ENCODE results near the gene STRN4. TPM values are rescaled to one million over a fixed set of nuclear protein-coding genes. Genes with fewer than 3 reads are reported as not detected.

The STRN4 gene
- polyA plus RNA-seq, 1 experiment: 48.1 TPM

DNA sequence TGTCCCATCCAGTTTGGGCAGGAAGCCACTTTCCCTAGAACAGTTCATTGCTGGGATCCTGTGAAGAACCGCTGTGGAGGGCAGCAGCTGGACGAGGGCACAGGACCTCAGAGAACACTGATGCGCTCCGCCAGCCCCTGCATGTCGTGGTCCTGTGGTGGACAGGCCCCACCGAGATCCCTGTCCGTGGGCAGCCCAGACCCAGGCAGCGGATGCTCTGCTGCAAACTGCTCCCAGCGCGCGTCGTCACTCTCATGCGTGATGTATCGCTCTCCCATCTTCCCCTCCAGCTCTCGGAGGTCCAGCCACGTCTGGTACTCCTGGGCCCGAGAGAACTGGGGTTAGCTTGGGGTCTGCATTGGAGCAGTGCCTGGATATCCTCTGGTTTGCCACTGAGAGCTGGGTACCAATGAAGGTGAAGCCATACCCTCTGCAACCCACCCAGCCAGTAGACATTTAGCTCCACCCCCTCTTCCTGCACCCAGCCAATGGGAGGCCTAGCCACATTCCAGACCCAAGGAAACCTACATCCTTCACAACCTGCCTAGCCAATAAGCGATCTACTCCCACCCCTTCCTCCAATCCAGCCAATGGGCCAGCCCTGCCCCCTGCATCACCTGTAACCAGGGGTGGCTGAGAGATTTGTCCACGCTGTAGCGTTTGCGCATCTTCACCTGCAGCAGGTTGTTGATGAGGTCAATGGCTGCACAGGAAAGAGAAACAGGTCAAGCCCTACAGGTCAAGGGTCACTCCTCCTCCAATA is 71.7 kb downstream of the STRN4 start:
- ChIA-PET POLR2A (no interaction called here), CTCF (interaction anchor here (1.0 to 1.7 kb wide), 2 partner anchors 12 to 61 kb away, joined by 5 to 6 read pairs; no protein-coding TSS in a partner anchor)
- DNase-seq (ENCODE audit: low read depth, low spot score): no peak
- Histone ChIP-seq H3K27ac (ENCODE audit: low read depth, low read length) (no peak overlapping the region), H3K27me3 (ENCODE audit: control insufficient read depth, insufficient read depth, low read length) (no peaks in the 10 kb centered on the region), H3K9me3 (ENCODE audit: control insufficient read depth, insufficient read depth, low read length) (no peaks in the 10 kb centered on the region), H3K4me3 (ENCODE audit: low read depth, low read length) (no peak overlapping the region)
- TF ChIP-seq CTCF (IDR thresholded peaks at IDR 0.05; ENCODE audit: low read depth, low read length): no peak

- no peak for DNase-seq (ENCODE audit: low read depth, low spot score)
- CTCF ChIA-PET: interaction anchor here (0.5 to 1.6 kb wide), 2 partner anchors 9 to 678 kb away, joined by 3 to 5 read pairs; partner anchors contain the start of gene DACT3
Measured at GRCh38 chr19:46670813-46671212, 75.4 kb downstream of the STRN4 start.

More at GRCh38 chr19:46670813-46671212, 75.4 kb downstream of the STRN4 start:
- Histone ChIP-seq H3K27me3 (ENCODE audit: control insufficient read depth, insufficient read depth, low read length) (no peaks in the 10 kb centered on the region), H3K9me3 (ENCODE audit: control insufficient read depth, insufficient read depth, low read length) (no peaks in the 10 kb centered on the region), H3K4me3 (ENCODE audit: low read depth, low read length) (no peak overlapping the region), H3K27ac (ENCODE audit: low read depth, low read length) (no peak overlapping the region)
- no peak for TF ChIP-seq CTCF (IDR thresholded peaks at IDR 0.05; ENCODE audit: low read depth, low read length)
- POLR2A ChIA-PET: no interaction called here

Small RNAs within 50 kb of the gene (small RNA-seq; reads per million reads assigned to genes)
- not detected for gene MIR320E (ENCODE audit: insufficient read length, low read depth)
- gene RF00019 (ENCODE audit: insufficient read length, low read depth): not detected
- not detected for gene RN7SL364P (ENCODE audit: insufficient read length, low read depth)

Other genes with a start within 250 kb of the STRN4 start
- gene CALM3, start 145.1 kb downstream of the STRN4 start, polyA plus RNA-seq (2011; rRNA removed): 547 and 744 TPM in 2 replicates
- 2.4 and 4.2 TPM in 2 replicates for gene PTGIR, start 121.4 kb downstream of the STRN4 start, polyA plus RNA-seq (2011; rRNA removed)
- gene GNG8, start 110.2 kb downstream of the STRN4 start, polyA plus RNA-seq (2011; rRNA removed): not detected in 2 replicates
- 6.1 and 6.9 TPM in 2 replicates for gene DACT3, start 85.3 kb downstream of the STRN4 start, polyA plus RNA-seq (2011; rRNA removed)
- 6.7 and 10.3 TPM in 2 replicates for gene PRKD2, start 29.3 kb downstream of the STRN4 start, polyA plus RNA-seq (2011; rRNA removed)
- 12.1 and 12.6 TPM in 2 replicates for gene FKRP, start 393 bp downstream of the STRN4 start, polyA plus RNA-seq (2011; rRNA removed)
- gene SLC1A5, start 42.1 kb upstream of the STRN4 start, polyA plus RNA-seq (2011; rRNA removed): 314 and 342 TPM in 2 replicates
- gene AP2S1, start 104.4 kb upstream of the STRN4 start, polyA plus RNA-seq (2011; rRNA removed): 148 and 162 TPM in 2 replicates
- gene ARHGAP35, start 114.5 kb upstream of the STRN4 start, polyA plus RNA-seq (2011; rRNA removed): 28.0 and 28.7 TPM in 2 replicates

Measured in AG04450 (cell line).